ENCODE results near the gene ADCY5. TPM values are rescaled to one million over a fixed set of nuclear protein-coding genes. Genes with fewer than 3 reads are reported as not detected.

Gene ADCY5
- total RNA-seq, 6 experiments from 2014 or later, result 0.09 to 0.95 (median 0.19) TPM

DNA sequence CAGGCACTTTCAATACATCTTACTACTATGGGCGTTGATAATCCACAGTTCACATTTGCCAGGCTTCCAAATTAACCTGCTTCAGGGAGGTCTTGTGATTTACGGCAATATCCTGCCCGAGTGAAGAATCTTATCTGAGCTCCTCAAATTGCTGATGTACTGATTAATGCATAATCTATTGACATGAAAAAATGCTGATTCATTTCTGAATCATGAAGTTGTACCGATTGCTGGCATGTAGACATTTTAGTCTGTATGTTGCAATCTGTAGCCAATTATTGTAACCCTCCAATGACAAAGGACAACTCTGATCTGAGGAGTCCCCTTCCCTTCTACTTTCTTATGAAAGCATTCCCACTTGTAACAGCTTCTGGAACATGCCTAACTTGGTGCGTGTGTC lies 150.0 kb downstream of the ADCY5 start:
- H3K9me3 Mint-ChIP-seq, result no peaks in the 10 kb centered on the region
- H3K4me1 Mint-ChIP-seq (ENCODE audit: low read depth), result peaks cover 15% of the 10 kb centered on the region
- no peak overlapping the region for H3K4me3 Mint-ChIP-seq
- peaks cover 45% of the 10 kb centered on the region for H3K27me3 Mint-ChIP-seq (ENCODE audit: insufficient read depth)
- H3K36me3 Mint-ChIP-seq (ENCODE audit: low read depth), result no peaks in the 10 kb centered on the region
- no peak for DNase-seq
- H3K27ac Mint-ChIP-seq, result no peak overlapping the region
- TF ChIP-seq CTCF (IDR thresholded peaks at IDR 0.05), result no peak

DNA sequence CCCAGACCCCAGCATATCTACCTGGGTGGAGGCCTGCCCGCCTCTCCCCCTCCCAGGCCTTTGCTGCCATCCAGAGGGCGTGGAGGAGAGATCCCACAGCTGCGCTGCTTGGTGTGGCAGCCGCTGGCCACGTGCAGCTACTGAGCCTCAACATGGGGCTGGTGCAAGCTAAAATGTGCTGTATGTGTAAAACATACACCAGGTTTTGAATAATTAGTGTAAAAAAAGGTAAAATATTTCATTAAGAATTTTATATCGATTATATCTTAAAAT lies 151.3 kb downstream of the ADCY5 start:
- Mint-ChIP-seq H3K36me3 (ENCODE audit: low read depth) (no peaks in the 10 kb centered on the region), H3K4me3 (no peak overlapping the region), H3K4me1 (ENCODE audit: low read depth) (peaks cover 15% of the 10 kb centered on the region), H3K9me3 (no peaks in the 10 kb centered on the region), H3K27me3 (ENCODE audit: insufficient read depth) (peaks cover 49% of the 10 kb centered on the region), H3K27ac (no peak overlapping the region)
- TF ChIP-seq CTCF (IDR thresholded peaks at IDR 0.05), result 0 out of 2 replicates have a peak, but pooled peaks have one; percentile 6
- DNase-seq, result no peak

DNA sequence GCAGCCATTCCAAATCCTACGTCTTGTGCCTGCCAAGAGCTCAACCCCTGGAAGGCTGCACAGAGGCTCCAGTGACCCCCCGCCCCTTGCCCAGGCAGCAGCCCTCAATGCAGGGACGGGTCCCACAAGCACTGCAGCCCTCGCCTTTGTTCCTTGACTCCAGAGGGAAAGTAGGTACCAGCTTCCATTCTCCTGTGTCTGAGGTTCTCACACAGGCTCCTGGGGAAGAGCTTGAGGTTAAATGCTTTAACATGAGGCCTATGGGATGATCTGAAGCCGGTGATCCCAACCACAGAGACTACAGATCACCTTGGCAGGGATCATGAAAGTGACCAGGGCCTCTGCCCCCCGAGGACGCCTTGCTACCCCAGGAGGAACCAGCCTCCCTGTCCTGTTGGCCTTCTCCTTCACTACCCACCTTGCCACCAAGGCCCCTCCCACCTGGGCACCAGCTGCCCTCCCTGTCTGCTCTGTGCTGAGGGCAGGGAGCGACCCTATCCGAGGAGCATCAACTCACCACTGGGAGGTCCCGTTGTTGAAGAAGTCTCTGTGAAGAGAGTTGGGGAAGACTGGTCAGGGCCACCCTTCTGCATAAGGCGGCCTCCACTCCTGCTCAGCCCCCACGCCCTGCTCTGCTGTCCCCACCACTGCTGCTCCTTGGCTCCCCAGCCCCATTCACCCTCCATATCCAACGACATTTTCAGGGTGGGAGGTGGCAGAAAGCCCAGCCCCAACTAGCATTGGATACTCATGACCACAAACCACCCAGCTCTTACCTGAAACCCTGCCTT lies 151.9 kb downstream of the ADCY5 start:
- DNase-seq, result no peak
- peaks cover 53% of the 10 kb centered on the region for H3K27me3 Mint-ChIP-seq (ENCODE audit: insufficient read depth)

DNA sequence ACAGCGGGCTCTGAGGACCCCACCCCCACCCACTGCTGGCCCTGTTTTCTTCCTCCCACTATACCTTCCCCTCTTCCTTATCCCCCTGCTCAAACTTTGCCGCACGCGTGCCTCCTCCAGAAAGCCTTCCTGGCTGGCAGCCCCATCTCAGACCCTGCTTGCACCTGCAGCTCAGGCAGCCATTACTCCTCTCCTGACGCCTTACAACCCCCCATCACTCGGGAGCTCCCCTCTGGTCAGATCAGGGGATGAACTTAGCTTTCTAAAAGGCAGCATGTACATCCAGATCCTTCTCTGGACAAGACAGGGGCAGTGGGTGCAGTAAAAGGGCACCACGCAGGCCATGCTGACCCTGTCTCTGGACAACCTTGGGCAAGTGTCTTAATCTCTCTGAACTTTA lies 152.6 kb downstream of the ADCY5 start:
- peaks cover 57% of the 10 kb centered on the region for H3K27me3 Mint-ChIP-seq (ENCODE audit: insufficient read depth)
- no peak for DNase-seq

More for the DNA sequence above, 151.9 kb downstream of the ADCY5 start:
- H3K36me3 Mint-ChIP-seq (ENCODE audit: low read depth), result no peaks in the 10 kb centered on the region
- no peaks in the 10 kb centered on the region for H3K9me3 Mint-ChIP-seq
- peaks cover 15% of the 10 kb centered on the region for H3K4me1 Mint-ChIP-seq (ENCODE audit: low read depth)
- no peak for TF ChIP-seq CTCF (IDR thresholded peaks at IDR 0.05)
- H3K27ac Mint-ChIP-seq, result no peak overlapping the region
- no peak overlapping the region for H3K4me3 Mint-ChIP-seq

DNA sequence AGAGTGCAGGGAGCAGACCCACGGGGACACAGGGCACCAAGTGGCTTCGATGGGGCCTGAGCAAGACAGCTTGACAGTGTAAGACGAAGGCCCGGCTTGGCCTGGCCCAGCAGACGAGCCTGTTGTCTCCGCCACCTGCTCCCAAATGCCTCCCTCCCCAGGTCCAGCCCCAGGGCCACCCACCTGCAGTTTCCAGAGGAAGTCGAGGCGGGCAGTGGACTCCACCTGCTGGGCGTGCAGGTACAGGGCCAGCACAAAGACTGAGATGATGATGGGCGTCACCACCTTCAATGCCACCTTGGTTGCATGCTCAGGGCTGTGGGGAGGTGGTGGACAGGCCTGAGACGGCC lies 153.0 kb downstream of the ADCY5 start:
- H3K9me3 Mint-ChIP-seq, result no peaks in the 10 kb centered on the region
- H3K27ac Mint-ChIP-seq, result no peak overlapping the region
- no peaks in the 10 kb centered on the region for H3K36me3 Mint-ChIP-seq (ENCODE audit: low read depth)
- no peak for TF ChIP-seq CTCF (IDR thresholded peaks at IDR 0.05)
- DNase-seq, result no peak
- H3K27me3 Mint-ChIP-seq (ENCODE audit: insufficient read depth), result peaks cover 58% of the 10 kb centered on the region
- peaks cover 11% of the 10 kb centered on the region for H3K4me1 Mint-ChIP-seq (ENCODE audit: low read depth)
- no peak overlapping the region for H3K4me3 Mint-ChIP-seq

More for the DNA sequence above, 152.6 kb downstream of the ADCY5 start:
- Mint-ChIP-seq H3K4me3 (no peak overlapping the region), H3K36me3 (ENCODE audit: low read depth) (no peaks in the 10 kb centered on the region), H3K9me3 (no peaks in the 10 kb centered on the region), H3K27ac (no peak overlapping the region), H3K4me1 (ENCODE audit: low read depth) (peaks cover 14% of the 10 kb centered on the region)
- no peak for TF ChIP-seq CTCF (IDR thresholded peaks at IDR 0.05)

Data from HFFc6 (cell line).